Measurements from ENCODE around the gene MBD4.

DNA sequence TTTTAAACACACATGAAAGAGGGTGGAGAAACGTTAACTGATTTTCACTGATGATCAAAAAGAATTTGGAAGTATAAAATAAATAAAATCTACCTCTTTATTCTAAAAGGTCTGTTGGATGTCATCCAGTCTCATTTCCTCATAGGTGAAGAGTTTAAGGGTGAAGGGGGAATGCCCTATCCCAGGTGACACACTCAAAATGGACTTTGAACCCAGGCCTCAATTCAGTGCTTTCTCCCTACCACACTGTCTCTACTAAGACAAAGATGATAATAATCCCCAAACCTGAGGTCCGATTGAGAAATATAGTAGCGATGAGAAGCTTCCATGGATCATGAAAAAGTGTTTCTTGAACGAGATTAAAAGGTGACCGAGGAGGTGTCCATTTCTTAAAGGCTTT, 6.2 kb downstream of the MBD4 start:
- TF ChIP-seq, protein P1, sequence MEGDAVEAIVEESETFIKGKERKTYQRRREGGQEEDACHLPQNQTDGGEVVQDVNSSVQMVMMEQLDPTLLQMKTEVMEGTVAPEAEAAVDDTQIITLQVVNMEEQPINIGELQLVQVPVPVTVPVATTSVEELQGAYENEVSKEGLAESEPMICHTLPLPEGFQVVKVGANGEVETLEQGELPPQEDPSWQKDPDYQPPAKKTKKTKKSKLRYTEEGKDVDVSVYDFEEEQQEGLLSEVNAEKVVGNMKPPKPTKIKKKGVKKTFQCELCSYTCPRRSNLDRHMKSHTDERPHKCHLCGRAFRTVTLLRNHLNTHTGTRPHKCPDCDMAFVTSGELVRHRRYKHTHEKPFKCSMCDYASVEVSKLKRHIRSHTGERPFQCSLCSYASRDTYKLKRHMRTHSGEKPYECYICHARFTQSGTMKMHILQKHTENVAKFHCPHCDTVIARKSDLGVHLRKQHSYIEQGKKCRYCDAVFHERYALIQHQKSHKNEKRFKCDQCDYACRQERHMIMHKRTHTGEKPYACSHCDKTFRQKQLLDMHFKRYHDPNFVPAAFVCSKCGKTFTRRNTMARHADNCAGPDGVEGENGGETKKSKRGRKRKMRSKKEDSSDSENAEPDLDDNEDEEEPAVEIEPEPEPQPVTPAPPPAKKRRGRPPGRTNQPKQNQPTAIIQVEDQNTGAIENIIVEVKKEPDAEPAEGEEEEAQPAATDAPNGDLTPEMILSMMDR (IDR thresholded peaks at IDR 0.05 in 4 of 5, conservative IDR thresholded peaks at IDR 0.05 in 1 of 5), result no peak
- TF ChIP-seq POLR2A (IDR thresholded peaks at IDR 0.05), result no peak
